ENCODE results near the gene ZFHX3.

ZFHX3 gene

DNA sequence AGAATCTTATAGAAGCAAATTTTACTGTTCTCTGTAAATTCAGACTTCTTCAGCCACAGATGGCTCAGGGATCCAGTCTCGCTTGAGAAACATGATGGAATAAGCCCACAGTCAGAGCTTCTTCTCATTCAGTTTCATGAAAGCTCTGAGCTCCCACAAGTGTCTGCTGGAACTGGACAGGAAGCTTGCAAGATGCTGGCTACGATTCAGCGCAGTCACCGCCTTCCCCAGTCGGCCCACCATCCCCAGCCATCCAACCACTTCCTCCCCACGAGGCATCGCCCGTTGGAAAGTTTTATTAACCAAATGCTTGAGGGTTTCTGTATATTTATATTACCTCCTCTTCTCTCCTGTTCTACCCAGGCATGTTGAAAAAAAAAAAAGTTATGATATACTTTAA, 171.7 kb downstream of the ZFHX3 start:
- peak in 1 of 2 donors; percentile 1 for DNase-seq (ENCODE audit: low read depth in 2 of 2)

DNA sequence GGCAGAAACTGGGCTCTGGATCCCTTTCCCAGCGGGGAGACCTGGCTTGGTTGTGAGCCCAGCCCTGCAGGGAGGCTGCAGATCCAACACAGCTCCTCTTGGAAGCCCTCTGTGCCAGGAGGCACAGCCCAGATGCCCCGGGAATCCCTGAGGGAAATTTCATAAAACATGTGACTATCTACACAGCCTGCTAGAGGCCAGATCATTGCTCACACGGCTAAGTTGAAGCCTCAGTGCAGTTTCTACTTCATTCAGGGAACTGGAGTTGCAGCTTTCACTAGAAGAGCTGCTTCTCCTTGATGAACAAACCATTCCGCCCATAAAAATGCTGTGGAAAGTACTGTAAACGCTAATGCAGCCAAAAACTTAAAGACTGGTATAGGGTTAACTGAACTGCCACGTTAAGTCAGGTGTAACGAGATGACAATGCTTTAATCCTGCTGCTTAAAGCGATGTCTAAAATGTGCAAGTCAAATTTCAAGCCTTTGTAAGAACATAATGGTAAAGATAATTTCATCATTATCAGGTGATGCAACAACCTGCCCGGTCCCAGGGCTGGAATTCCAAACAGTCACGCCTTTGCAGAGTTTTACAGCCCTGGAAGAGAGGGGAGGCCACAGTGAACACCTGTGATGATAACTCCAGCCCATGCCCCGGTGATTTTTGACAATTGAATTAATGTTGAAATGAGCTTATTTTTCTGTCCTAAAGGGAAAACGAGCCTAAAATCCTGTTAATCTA, 172.5 kb downstream of the ZFHX3 start:
- no peak for DNase-seq (ENCODE audit: low read depth in 2 of 2)

DNA sequence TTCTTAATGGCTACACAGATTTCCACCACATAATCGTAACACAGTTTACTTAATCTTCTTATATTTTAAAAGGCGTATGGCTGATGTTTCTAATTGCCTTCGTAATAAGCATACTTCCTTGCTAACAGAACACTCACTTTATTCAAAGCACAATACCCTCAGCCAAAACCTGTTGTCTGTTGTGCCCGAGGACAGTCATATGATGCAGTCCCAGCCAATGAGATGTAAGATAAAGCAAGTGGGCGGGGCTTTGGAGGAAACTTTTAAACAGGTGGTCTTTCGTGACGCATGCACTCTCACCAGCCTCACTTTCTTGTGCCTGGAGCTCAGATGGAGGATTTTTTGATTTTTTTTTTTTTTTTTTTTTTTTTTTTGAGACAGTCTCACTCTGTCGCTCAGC, 174.1 kb downstream of the ZFHX3 start:
- no peak for DNase-seq (ENCODE audit: low read depth in 2 of 2)

DNA sequence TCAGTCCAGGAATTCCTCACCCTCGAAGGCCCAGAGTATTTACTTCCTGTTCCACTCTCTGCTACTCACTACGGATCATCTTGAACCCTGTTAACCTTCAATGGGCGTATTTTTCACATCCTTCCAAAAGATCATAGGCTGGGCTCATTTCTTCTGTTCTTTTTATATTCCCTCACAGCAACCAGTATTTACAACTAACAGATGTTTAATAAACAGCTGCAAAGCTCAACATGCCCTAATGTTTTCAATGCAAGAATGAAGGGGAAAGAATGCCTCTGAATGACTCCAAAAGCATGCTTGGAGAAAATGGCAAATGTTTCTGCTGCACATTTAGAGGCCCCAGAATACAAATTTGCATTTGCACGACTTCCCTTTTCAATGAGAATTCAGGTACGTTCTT, 174.9 kb downstream of the ZFHX3 start:
- no peak for DNase-seq (ENCODE audit: low read depth in 2 of 2)

DNA sequence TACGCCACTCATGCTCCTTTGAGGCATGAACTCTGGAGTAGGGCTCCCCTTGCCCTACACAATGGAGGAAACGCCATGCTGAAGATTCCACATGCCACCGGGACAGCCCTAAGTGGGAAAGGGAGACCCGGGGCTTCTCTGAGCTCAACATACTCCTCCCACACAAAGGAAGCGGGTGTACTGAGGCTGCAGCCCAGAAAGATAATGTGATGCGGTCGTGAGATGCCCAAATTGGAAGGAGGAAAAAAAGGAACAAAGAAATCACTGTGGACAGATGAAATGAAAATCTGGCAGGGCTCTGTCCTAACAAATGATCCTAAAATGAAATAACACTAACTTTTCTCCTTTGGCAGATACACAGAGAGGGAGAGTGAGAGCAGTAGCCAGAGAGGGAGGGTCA, 182.1 kb downstream of the ZFHX3 start:
- no peak for DNase-seq (ENCODE audit: low read depth in 2 of 2)

DNA sequence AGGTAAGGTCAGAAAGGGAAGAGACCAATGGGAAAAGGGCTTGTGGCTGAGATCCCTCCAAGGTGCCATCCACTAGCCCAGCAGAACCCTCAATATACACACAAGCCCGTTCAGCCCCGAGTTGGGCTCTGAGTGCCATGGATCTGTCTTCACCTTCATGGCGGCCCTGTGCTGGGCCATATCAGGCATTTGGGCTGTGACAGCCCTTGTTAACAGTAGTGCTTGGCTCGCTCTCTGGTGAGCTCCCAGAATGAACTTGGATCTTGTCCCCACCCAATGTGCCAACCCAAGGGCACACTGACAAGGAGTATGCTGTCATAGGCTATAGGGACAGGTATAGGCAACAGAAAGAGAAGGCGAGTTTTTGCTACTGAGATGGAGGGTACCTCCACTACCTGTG, 182.7 kb downstream of the ZFHX3 start:
- DNase-seq (ENCODE audit: low read depth in 2 of 2), result no peak

DNA sequence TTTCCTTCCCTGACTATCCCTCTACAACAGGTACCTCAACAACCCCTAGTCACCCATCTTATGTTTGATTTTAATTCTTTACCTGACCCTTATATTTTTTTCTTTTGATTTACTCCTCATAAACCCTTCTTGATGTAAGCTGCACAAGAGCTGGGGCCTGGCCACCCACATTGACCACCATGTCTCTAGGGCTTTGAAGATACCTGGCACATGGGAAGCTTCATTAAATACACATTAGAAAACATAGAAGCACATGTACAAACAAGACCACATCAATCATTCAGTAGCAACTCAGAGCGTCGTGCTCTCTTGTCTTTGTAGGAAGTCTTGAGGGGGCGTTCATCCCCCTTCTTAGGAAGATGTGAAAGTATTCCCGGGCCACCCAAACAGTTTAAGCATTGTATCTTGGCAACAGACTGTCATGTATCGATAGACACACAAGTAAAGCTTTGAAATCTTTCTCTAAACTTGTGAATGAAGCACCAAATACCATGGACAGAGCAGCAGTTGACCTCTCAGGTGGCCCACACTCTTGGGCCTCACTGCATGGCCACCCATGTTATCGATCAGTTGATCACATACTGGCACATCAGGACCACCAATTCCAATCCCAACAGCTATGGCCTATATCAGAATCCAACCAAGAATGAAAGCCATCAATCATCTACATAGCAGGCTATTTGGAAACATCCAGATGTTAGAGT, 183.6 kb downstream of the ZFHX3 start:
- no peak for DNase-seq (ENCODE audit: low read depth in 2 of 2)

DNA sequence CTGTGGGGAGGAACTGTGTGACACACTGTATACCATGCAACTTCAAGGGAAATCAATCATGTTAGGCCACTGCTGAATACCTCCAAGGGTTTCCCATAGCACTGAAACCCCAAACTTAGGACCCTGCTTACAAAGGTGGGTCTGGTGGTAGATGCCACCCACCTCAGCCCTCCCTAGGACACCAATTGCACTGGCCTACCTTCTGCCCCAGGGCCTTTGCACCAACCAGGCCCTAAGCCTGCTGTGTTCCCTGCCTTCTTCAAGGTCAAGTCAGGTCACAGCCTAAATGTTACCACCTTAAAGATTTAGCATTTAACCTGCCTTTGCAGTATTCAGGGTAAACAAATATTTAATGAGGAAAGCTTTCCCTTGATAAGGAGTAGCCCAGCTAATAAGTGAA, 185.8 kb downstream of the ZFHX3 start:
- no peak for DNase-seq (ENCODE audit: low read depth in 2 of 2)

DNA sequence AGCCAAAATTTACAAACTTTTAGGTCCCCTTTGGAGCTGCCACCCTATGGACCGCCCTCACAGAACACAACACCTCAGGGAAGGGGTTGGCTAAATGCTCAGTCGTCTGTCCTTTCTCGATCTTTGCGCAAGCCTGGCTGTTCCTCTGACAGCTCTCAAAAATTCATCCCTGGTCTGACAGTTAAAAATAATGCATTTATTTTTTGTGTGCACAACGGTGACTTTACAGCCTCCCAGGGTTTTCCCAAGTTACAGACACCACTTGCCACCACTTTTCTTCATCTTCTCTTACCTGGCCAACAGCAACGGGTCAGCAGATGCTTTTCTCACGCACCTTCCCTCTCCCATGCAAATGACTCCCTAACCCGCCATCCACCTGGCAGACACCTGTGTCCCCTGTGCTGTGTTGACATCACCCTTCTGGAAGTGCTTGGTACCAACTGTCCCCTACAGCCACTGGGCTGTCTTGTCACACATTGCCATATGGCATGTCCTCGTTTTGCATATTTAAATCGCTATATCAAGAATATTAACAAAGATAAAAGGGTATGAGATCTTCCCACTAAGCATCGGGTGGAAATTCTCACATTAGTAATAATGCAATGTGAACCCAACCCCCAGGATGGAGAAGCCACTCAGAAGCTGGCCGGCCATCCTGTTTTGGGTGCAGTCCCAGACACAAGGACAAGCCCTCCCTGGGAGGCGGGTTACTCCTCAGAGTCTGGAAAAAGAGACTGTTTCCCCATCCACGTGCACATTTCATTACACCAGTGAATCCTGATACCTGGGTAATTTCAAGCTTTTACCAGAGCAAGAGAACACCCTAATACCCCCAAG, 187.0 kb downstream of the ZFHX3 start:
- DNase-seq (ENCODE audit: low read depth in 2 of 2), result no peak

DNA sequence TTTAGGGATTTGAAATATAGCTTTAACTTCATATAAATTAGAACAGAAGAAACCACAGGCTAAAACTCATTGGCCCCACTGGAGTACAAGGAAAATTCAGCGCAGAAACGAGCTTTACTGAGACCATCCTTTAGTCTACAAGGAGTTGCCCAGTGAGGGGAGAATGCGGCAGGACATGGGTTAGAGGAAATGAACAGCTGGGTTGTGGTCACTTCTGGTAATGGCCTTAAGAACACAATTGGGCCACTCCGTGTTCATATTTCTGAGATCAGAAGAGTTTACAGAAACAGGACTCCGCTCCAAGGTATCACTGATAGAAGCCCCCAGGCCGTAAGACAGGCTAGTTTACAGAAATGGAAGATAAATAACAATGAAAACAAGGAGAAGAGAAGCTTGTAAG, 188.3 kb downstream of the ZFHX3 start:
- no peak for DNase-seq (ENCODE audit: low read depth in 2 of 2)

DNA sequence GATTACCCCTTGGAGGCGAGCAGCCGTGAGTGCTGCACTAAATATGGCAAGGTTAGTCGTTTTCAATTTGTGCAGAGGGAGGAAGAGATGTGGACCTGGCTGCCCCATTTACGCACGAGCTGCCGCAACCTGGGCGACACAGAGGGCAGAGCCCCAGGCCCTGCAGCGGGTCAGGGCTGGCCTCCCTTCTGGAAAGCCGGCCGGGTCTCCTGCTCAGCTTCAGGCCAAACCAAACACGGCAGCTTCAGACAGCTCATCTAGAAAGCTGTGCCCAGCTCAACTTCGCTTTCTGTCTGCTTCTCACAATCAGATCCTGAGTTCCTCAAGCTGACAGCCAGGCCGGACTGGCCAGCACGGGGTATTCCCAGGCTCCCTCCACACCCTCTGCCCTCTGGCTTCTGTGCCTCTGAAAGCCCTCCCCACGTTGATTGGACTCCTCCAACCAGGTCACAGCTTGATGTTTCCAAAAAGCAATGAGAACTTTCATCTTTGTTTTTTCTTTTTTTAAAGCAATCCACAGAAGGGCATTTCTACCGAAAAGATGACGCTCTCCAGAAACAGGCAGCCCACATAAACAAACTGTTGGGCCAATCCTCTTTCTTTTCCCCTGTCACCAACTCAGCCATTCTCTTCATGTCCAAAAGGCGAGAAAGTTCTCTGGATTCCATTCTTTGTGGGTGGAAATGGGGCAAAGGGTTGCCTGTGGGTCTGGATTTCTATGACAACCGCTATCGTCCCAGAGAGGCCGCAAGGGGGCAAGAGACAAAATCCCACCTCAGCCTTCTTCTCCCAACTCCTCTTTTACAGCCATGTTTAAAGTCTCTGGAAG, 189.0 kb downstream of the ZFHX3 start:
- no peak for DNase-seq (ENCODE audit: low read depth in 2 of 2)

DNA sequence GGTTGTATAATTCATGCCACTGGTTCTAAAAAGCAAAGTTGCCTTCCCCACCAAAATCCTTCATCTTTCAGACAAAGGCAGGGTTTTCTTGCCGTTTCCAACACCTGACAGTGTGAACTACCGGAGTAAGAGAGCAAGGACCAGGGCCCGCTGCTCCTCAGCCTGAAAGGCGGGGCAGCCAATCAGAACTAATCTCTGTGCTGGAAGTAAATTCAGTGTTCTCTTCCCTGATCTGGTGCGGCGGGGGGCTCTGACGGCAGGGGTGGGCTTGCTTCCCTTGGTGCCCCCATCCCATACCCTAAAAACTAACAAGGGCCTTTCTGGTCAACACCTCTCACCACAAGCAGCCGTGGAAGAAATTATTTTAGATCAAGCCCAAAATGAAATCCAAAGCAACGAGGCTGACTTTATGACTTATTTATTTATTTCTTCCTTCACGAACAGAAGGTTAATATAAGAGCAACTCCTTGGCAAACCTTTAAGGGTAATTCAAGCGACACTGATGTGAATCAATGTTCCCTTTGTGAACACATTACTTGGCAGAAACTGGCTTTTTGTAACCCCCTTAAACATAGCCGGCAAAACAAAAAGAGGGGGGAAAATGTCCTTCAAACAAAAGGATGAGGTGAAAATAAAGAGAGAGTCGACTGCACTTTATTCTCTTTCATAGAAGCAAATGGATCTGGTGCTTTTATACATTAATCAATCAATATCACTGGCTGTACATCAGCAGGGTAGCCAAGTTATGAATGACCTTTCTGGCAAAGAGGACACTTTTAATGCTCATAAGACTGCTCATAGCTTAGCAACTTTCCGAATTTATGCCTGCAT, 189.9 kb downstream of the ZFHX3 start:
- no peak for DNase-seq (ENCODE audit: low read depth in 2 of 2)

DNA sequence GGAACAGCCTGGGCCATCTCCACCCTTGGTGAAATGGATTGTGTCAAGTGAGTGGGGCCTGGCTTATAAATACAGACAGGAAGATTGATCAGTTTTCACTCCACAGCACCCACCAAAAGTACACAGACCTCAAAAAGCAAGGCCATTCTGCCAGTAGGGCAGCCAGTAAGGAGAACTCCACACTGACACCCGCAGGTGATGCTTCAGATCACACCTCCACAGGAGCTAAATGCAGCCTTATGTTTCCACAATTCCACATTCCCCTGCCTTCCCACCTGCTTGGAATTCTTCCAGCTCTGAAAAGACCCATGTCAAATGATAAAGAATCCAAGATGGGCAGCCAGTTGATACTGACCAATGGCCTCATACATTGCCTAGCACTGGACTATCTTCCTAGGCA, 191.1 kb downstream of the ZFHX3 start:
- no peak for DNase-seq (ENCODE audit: low read depth in 2 of 2)

DNA sequence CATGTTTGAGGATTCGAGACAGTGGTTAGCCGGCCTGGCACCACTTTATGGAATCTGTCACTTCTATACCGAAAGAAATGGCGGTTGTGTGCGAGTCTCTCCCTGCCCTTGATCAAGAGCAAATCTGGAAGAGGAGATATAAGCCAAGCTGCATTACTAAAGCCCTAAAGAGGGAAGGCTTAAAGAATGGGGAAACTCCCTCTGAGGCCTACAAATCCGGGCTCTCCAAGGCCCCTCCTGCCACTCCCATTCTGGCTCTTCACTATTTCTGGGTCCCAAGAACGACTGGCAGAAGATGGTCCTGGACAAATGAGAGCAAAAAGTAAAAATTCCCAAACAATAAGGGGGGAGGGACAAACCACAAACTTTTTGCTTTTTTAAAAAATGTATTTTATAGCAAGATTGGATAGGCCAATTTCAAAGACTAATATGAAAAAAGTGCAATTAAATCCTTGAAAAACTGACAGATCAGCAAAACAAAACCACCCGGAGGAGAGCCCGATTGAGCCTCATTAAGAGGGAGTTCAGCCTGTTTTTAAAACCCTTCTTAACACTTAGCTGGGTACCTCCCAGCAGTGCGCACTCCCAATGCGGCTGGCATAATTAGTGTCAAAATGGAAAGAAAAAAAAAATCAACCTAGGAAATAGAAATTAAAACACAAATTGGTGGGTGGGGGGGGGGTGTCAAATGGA, 193.5 kb downstream of the ZFHX3 start:
- no peak for DNase-seq (ENCODE audit: low read depth in 2 of 2)

DNA sequence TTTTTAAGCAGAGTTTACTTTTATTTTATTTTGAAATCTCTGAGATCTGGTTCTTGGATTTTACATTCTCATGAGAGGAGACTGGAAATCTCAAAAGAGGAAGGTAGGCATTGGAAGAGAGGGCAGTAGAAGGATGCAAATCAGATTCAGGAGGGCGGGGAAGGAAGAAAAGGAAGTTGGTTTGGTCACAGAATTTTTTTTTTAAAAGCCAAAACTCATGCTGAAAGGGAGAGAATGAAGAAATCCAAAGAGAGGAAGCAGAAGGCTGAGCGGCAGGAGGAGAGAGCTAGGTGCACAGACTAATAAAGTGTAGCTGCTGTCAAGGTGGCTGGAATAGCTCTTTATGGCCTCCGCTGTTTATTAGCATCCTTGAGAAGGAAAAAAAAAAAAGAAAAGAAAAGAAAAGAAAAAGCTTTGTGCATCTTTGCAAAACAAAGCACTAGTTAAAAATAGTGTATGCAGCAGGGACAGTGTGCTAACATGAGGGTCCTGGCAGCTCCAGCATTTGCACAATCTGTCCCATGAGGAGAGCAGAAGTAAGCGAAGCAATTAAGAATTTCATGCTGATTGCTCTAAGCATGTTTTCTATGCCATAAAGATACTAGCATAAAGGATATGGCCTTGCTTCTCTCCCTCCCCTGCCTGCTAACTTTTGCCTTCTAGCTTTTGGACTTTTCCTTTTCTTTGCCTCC, 194.2 kb downstream of the ZFHX3 start:
- no peak for DNase-seq (ENCODE audit: low read depth in 2 of 2)

DNA sequence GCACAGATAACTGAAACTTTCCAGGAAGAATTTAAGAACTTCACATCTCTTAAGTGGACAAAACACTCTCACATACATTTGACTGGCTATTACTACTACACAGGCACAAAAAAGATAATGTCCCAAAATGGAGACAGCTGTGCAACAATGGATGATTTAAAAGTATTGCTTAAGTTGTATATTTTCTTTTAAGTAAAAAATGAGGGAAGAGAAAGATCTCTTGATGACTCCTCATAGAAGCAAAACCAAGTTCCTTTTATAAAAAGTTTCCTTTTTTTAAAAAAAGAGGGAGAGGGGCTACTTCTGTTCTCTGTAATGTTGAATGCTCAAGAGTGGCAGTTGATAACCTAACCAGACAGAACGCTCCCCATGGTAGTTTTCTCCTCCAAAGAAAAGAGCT, 195.5 kb downstream of the ZFHX3 start:
- DNase-seq (ENCODE audit: low read depth in 2 of 2), result no peak

DNA sequence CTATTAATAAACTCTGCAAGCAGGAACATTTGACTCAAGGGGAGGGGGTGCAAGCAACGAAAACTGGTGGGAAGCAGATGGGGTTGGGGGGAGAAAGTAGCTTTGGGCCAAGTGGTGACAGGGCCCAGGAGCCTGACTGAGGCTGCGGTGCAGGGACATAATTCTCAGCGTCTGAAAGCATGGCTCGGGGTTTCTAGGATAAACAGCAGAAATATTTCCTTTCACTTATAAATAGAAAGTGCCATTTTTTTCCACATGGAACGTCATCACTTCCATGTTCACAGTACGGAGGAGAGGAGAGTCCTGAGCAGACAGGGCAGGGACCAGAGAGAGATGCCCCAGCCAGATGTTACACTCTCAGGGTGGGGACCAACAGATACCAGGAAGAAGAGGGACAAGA, 197.1 kb downstream of the ZFHX3 start:
- DNase-seq (ENCODE audit: low read depth in 2 of 2), result no peak

DNA sequence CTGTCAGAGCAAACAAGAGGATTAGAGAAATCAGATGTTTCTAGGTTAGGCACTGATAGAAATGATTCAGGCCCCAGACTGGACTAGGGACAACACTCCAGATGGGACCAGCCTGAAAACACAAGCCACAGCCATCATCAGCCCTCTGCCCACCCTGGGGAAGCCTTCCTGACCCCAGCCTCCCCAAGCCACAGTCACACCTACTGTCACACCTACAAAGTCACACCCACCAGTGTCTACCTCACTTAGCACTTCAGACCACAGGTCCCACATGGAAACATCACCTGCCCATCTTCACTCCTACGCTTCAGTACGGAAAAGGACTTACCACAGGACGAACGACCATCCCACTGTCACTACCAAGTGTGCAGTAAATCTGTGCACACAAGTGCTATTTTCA, 197.9 kb downstream of the ZFHX3 start:
- DNase-seq (ENCODE audit: low read depth in 2 of 2), result no peak

DNA sequence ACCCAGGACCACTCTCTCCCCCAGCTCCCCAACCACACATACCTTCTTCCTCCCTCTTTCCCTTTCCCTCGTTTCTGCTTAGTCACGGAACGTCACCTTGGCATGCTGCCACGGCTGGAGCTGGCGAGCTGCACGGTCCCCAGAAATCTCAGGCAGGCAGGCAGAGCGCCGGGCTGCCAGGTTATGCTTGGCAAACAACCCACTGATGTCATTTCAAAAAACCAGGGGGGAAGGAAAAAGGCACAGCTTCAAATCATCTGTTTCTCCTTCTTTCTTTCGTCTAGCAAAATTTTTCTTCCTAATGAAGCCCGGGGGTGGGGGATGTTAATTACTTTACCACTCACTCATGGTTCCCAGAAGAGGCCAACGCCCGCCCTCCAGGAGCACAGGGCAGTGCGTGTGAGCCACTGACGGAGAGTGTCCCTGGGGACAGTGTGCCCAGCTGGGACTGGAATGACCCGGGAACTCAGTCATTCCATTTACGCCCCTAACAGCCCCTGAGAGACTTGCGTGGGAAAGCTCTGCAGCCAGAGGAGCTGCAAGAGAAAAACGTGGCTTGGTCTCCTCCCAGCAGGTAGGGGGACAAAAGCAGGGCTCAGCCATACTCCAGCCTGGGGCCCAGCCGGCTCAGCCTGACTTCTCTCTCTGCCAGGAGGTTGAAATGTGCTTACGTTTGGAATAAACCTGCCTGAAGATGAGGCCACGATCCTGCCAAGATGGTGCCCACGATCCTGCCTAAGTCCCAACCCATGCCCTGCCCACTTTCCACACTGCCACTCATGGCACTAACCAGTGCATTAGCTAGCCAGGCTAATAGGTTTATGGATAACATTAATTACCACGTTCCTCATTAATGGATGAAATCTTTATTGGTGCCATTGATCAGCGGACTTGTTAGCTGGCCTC, 198.9 kb downstream of the ZFHX3 start:
- no peak for DNase-seq (ENCODE audit: low read depth in 2 of 2)

Data from activated CD4-positive, alpha-beta T cell treated with anti-CD3 and anti-CD28 coated beads for 24 hours (primary cell).